Endothelial cell of umbilical vein (primary cell): ENCODE data around the gene CEBPB. TPM values are rescaled to one million over a fixed set of nuclear protein-coding genes. Genes with fewer than 3 reads are reported as not detected.

ENCODE experiments used
- BruUV-seq: library from RNA; stranded (reverse); fragments of 400-500 nt; replicated peaks from 2 replicates; lab custom pipeline; 2021; lab: Mats Ljungman, UMichigan
- CTCF ChIA-PET: fragments of 300-600, 350-600 bp; sonication (Branson Sonifier 250); formaldehyde crosslinking; loops from one replicate; lab custom pipeline; 2021; ENCODE audit warnings: antibody characterized with exemption, inconsistent platforms; lab: Charles Lee
- POLR2A ChIA-PET: fragments of 300-600, 350-600 bp; sonication (Branson Sonifier 250); formaldehyde crosslinking; loops from one replicate; lab custom pipeline; 2021; ENCODE audit warnings: antibody characterized with exemption, inconsistent platforms; lab: Charles Lee
- DNase-seq: peaks from one replicate; pipeline ENCODE4 v3.0.0-alpha.2; 2011; ENCODE audit warnings: low read depth, low spot score
- FAIRE-seq: peaks from 2 replicates; lab custom pipeline; 2011; peaks lifted over from hg19 to GRCh38; lab: Jason Lieb, UNC
- H2AFZ ChIP-seq: 2 replicates; pipeline ENCODE4 v1.6.0; 2012; ENCODE audit warnings: low read depth, low read length, control low read depth, inconsistent platforms
- H3K27ac ChIP-seq: 2 replicates; pipeline ENCODE4 v1.5.1; 2011; ENCODE audit warnings: low read depth, mild to moderate bottlenecking, control low read depth, low read length, moderate library complexity; ENCODE audit not compliant: insufficient read depth
- H3K27me3 ChIP-seq, 2 experiments: 2 replicates each; pipeline versions ENCODE4 v1.6.0 to v1.6.1; 2011; ENCODE audit warnings: low read length in 2 of 2, mixed read lengths in 1 of 2; ENCODE audit not compliant: control insufficient read depth in 2 of 2, insufficient read depth in 2 of 2
- H3K36me3 ChIP-seq, 2 experiments: 2 replicates in 1 of 2; 3 replicates in 1 of 2; pipeline ENCODE4 v1.5.1; 2011; ENCODE audit warnings: low read length in 2 of 2, mild to moderate bottlenecking in 1 of 2, moderate library complexity in 1 of 2; ENCODE audit not compliant: control insufficient read depth in 2 of 2, insufficient read depth in 2 of 2; ENCODE audit errors: extremely low read depth in 1 of 2
- H3K4me1 ChIP-seq: 3 replicates; pipeline ENCODE4 v1.5.1; 2011; ENCODE audit warnings: mild to moderate bottlenecking, low read length; ENCODE audit not compliant: control insufficient read depth, insufficient read depth; ENCODE audit errors: extremely low read depth
- H3K4me2 ChIP-seq: 2 replicates; pipeline ENCODE4 v1.6.1; 2011; ENCODE audit warnings: low read length, control low read depth, mixed read lengths; ENCODE audit not compliant: insufficient read depth
- H3K4me3 ChIP-seq, 3 experiments: fragments of 200-600 bp in 1 of 3; sonication (generic), shearing (Covaris generic) in 1 of 3; replicated peaks in 1 of 3; 2 replicates each; pipeline ENCODE4 v1.5.1; 2011 to 2016; ENCODE audit warnings: control low read depth in 3 of 3, low read length in 3 of 3, mild to moderate bottlenecking in 2 of 3, inconsistent platforms in 1 of 3, low read depth in 1 of 3, moderate library complexity in 1 of 3; ENCODE audit not compliant: insufficient read depth in 1 of 3
- H3K79me2 ChIP-seq: 2 replicates; pipeline ENCODE4 v1.6.0; 2012; ENCODE audit warnings: low read length, inconsistent platforms; ENCODE audit not compliant: control insufficient read depth, insufficient read depth
- H3K9ac ChIP-seq: replicated peaks from 2 replicates; pipeline ENCODE3; 2011; ENCODE audit warnings: low read length, control low read depth; ENCODE audit not compliant: insufficient read depth; ENCODE audit errors: extremely low read depth
- H3K9me1 ChIP-seq: replicated peaks from 3 replicates; pipeline ENCODE4 v1.6.0; 2011; ENCODE audit warnings: mild to moderate bottlenecking, low read length; ENCODE audit not compliant: control insufficient read depth, insufficient read depth; ENCODE audit errors: extremely low read depth
- H3K9me3 ChIP-seq: replicated peaks from 2 replicates; pipeline ENCODE4 v1.5.1; 2012; ENCODE audit warnings: low read length, inconsistent platforms; ENCODE audit not compliant: control insufficient read depth, insufficient read depth
- H4K20me1 ChIP-seq: replicated peaks from 2 replicates; pipeline ENCODE3; 2011; ENCODE audit warnings: mild to moderate bottlenecking, low read length; ENCODE audit not compliant: control insufficient read depth, insufficient read depth; ENCODE audit errors: extremely low read depth
- EZH2 ChIP-seq: IDR thresholded peaks from 2 replicates; pipeline ENCODE4 v1.6.1; 2012; ENCODE audit warnings: borderline replicate concordance, low read depth, mild to moderate bottlenecking, moderate library complexity, low read length, inconsistent platforms; ENCODE audit not compliant: severe bottlenecking
- FOS ChIP-seq: IDR thresholded peaks from 2 replicates; pipeline ENCODE4 v1.6.1; 2011; ENCODE audit warnings: mild to moderate bottlenecking, low read length, moderate library complexity, borderline replicate concordance; ENCODE audit not compliant: insufficient read depth
- GATA2 ChIP-seq: IDR thresholded peaks from 2 replicates; pipeline ENCODE4 v1.7.0; 2011; ENCODE audit warnings: low read depth, mild to moderate bottlenecking, moderate library complexity, mixed read lengths, low read length; ENCODE audit not compliant: insufficient read length, insufficient read depth
- JUN ChIP-seq: IDR thresholded peaks from 2 replicates; pipeline ENCODE4 v1.6.1; 2011; ENCODE audit warnings: borderline replicate concordance, low read depth; ENCODE audit not compliant: insufficient read length, insufficient read depth
- MYC ChIP-seq: IDR thresholded peaks from one replicate; pipeline ENCODE4 v1.6.1; 2011; ENCODE audit warnings: mild to moderate bottlenecking, low read depth, low read length
- POLR2A ChIP-seq: IDR thresholded peaks from 2 replicates; pipeline ENCODE4 v1.6.1; 2012; ENCODE audit warnings: low read depth, mild to moderate bottlenecking, control low read depth, low read length
- POLR2AphosphoS5 ChIP-seq: IDR thresholded peaks from 2 replicates; pipeline ENCODE4 v1.6.1; 2012; ENCODE audit warnings: low read depth, mild to moderate bottlenecking, control low read depth, low read length, moderate library complexity; ENCODE audit not compliant: insufficient read depth
- dilution Hi-C: fragments of 300-500 bp; cut with MboI; formaldehyde crosslinking; loops from one replicate; pipeline ENCODE4 v1.15.0; 2019; ENCODE audit warnings: low sequenced_read_pairs; ENCODE audit not compliant: extremely low pct_ligation_motif_present
- intact Hi-C: fragments of 100-400 bp; cut with micrococcal nuclease; formaldehyde crosslinking; loops from one replicate; pipeline ENCODE4 v1.10.0; 2022
- polyA plus RNA-seq, 4 experiments: library from polyadenylated mRNA; depleted of rRNA in 3 of 4; stranded (reverse) in 3 of 4; unstranded in 1 of 4; fragments of >200 nt; gene quantifications; 2 replicates each; pipeline versions ENCODE4 v1.2.1 to v1.2.3, GENCODE V29; 2011 to 2012; ENCODE audit warnings: missing spikeins in 1 of 4
- total RNA-seq: library from RNA; stranded (reverse); gene quantifications from 2 replicates; pipeline ENCODE4 v1.2.3, GENCODE V29; 2021
- TF ChIP-seq, protein P1 (sequence below): IDR thresholded peaks from 2 replicates; pipeline ENCODE4 v1.6.1; 2011; ENCODE audit not compliant: insufficient read depth, insufficient read length
- TF ChIP-seq, protein P2 (sequence below), 2 donors: IDR thresholded peaks; 1 replicate in 1 of 2; 2 replicates in 1 of 2; pipeline ENCODE4 v1.5.1; 2011; ENCODE audit warnings: low read length in 2 of 2, mild to moderate bottlenecking in 2 of 2, moderate library complexity in 2 of 2, control low read depth in 1 of 2, inconsistent platforms in 1 of 2, low read depth in 1 of 2; ENCODE audit not compliant: insufficient read depth in 1 of 2; ENCODE audit errors: extremely low read depth in 1 of 2

CEBPB gene
- total and polyA plus RNA-seq, 2 donors (not counting 3 experiments of a cell fraction or from before 2014, with no cell fraction given) = 3.7 to 11.4 TPM

GRCh38 chr20:50230184-50230583, 39.6 kb downstream of the CEBPB start:
- H4K20me1 ChIP-seq = no peaks in the 10 kb centered on the region
- BruUV-seq = no TSS peak
- DNase-seq = no peak
- ChIA-PET POLR2A (no interaction called here), CTCF (no interaction called here)
- H3K9ac ChIP-seq = no peak overlapping the region
- H3K36me3 ChIP-seq = no peaks in the 10 kb centered on the region
- no peaks in the 10 kb centered on the region for H3K9me1 ChIP-seq
- no peaks in the 10 kb centered on the region for H3K4me1 ChIP-seq
- H3K27me3 ChIP-seq = no peaks in the 10 kb centered on the region
- no peaks in the 10 kb centered on the region for H3K79me2 ChIP-seq
- no peak overlapping the region for H3K4me3 ChIP-seq
- TF ChIP-seq POLR2AphosphoS5 (no peak), FOS (no peak)
- TF ChIP-seq, protein P1, sequence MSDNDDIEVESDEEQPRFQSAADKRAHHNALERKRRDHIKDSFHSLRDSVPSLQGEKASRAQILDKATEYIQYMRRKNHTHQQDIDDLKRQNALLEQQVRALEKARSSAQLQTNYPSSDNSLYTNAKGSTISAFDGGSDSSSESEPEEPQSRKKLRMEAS = no peak
- dilution Hi-C loops = no loop called here
- no peaks in the 10 kb centered on the region for H3K9me3 ChIP-seq
- no peak for FAIRE-seq
- no peak overlapping the region for H2AFZ ChIP-seq
- H3K27ac ChIP-seq = no peak overlapping the region
- no peak overlapping the region for H3K4me2 ChIP-seq
- intact Hi-C loops = no loop called here

GRCh38 chr20:50230871-50231560, 40.4 kb downstream of the CEBPB start:
- intact Hi-C loops (no loop called here), dilution Hi-C loops (no loop called here)
- TF ChIP-seq, protein P2, sequence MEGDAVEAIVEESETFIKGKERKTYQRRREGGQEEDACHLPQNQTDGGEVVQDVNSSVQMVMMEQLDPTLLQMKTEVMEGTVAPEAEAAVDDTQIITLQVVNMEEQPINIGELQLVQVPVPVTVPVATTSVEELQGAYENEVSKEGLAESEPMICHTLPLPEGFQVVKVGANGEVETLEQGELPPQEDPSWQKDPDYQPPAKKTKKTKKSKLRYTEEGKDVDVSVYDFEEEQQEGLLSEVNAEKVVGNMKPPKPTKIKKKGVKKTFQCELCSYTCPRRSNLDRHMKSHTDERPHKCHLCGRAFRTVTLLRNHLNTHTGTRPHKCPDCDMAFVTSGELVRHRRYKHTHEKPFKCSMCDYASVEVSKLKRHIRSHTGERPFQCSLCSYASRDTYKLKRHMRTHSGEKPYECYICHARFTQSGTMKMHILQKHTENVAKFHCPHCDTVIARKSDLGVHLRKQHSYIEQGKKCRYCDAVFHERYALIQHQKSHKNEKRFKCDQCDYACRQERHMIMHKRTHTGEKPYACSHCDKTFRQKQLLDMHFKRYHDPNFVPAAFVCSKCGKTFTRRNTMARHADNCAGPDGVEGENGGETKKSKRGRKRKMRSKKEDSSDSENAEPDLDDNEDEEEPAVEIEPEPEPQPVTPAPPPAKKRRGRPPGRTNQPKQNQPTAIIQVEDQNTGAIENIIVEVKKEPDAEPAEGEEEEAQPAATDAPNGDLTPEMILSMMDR (IDR thresholded peaks at IDR 0.05; ENCODE audit: extremely low read depth in 1 of 2, insufficient read depth in 1 of 2, low read depth in 1 of 2, low read length in 2 of 2) = no peak
- TF ChIP-seq, protein P1 = no peak
- no peak for TF ChIP-seq POLR2AphosphoS5
- TF ChIP-seq GATA2 = no peak
- no peak for TF ChIP-seq POLR2A
- no peak for TF ChIP-seq FOS
- TF ChIP-seq JUN = no peak
- no peak for TF ChIP-seq MYC
- TF ChIP-seq EZH2 = no peak
- DNase-seq (no peak), FAIRE-seq (no peak)
- H3K9me1 ChIP-seq = no peaks in the 10 kb centered on the region
- H3K4me3 ChIP-seq = no peak overlapping the region
- H3K36me3 ChIP-seq = no peaks in the 10 kb centered on the region
- H3K79me2 ChIP-seq = no peaks in the 10 kb centered on the region
- no peaks in the 10 kb centered on the region for H4K20me1 ChIP-seq
- POLR2A ChIA-PET = no interaction called here
- BruUV-seq = no TSS peak
- H3K9ac ChIP-seq = no peak overlapping the region
- H3K4me2 ChIP-seq = no peak overlapping the region
- CTCF ChIA-PET = no interaction called here
- H3K9me3 ChIP-seq = no peaks in the 10 kb centered on the region
- H3K4me1 ChIP-seq = no peaks in the 10 kb centered on the region
- no peak overlapping the region for H3K27ac ChIP-seq
- no peaks in the 10 kb centered on the region for H3K27me3 ChIP-seq
- no peak overlapping the region for H2AFZ ChIP-seq
